ENCODE data around the gene APBA3.
"Not testable (repeated sequence)": the region's sequence is repeated elsewhere in the genome, so short reads cannot be mapped to it uniquely, and the experiment has no call there.

Gene APBA3

DNA sequence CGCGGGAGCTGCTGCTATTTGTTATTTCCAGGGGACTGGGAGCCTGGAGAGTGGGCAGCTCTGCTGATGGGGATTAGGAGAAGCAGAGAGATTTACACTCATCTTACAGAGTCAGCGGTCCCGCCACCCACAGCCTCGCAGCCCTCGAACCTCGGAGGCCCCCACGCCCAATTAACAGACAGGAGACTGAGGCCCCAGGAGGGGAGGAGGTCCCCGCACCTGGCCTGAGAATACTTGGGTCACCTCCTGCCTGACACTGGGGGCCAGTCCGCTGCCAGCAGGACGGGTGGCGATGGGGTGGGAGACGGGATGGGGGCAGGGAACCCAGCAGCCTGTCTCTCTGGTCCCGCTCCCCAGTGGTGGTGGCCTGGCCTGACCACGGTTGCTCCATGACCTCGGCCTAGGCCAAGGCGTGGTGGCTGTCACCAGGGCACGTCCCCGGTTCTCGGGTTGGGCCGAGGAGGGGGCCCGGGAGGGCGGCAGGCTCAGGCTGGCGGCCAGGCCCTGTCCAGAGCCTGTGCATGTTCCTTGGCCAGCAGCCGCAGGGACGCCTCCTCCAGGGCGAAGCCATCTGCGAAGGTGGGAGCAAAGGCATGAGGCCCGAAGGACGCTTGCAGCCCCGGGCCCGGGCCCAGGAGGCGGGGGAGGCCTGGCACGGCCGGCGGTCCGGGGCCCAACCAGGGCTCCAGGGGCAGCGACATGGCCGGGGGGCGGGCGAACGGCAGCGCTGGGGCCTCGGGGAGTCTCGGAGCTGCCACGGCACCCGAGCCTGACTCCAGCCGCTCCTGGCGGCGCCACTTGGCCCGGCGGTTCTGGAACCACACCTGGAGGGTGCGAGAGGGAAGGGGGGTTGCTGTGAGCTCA, 8.9 kb upstream of the APBA3 start:
- DNase-seq, result no peak

DNA sequence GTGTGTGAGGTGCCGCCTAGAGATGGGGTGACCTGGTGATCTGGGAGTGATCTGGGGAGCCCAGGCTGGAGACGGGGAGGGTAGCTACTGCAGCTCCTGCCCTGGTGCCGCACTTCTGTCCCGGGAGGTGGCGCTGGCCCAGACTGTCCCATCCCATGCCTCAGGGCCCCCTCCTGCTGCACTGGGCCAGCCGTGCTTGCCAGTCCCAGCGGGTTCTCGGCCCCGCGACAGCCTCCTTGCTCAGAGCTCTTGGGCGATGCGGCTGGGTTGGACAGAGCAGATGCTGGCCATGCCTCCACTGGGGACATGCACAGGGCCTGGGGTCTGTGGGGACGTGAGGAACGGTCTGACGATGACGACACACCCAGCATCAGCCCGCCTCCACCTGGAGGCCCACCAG, 8.0 kb upstream of the APBA3 start:
- DNase-seq, result no peak

DNA sequence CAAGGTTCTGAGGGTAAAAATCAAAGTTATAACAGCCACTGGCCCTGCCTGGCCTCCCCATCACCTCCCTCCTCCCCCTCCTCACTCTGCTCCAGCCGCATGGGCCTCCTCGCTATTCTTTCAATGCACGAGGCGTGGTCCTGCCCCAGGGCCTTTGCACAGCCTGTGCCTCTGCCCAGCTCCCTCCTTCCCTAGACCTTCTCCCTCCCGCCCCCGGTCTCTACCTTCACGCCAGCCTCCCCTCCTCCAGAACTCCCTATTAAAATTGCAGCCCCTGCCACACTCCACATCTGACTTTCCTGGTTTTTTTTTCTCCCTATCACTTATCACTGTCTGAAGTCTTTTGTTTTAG, 7.2 kb upstream of the APBA3 start:
- no peak for DNase-seq

DNA sequence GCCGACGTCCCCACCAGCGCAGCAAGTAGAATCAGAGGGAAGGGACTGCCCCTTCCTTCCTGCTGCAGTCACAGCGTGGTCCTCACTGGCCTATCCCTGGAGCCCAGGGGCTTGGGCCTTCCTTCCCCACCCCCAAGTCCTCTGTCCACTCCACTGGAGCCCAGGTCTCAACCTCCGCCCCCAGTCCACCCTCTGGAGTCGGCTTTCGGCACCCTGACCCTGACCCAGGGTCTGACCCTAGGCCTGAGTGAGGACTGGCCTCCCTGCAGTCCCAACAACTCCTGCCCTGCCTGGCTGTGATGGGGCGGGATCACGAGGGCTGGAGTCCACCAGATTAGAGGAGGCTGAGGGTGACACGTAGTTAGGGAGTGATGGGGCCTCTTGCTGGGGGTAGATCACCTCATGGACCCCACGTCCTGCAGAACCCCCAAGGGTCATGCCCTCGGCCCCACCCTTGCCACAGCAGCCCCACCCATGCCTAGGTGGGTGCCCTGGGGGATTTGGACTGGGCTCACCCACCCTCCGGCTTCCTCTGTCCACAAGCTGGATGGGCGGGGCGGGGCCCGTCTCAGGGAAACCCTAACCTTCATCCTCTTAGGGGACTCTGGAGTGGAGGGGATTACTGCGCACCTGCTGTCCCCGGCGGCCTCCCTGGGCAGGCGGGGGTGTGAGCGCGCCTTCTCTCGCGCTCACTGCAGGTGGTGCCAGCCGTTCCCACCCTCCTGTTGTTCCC, 6.7 kb upstream of the APBA3 start:
- DNase-seq, result no peak

DNA sequence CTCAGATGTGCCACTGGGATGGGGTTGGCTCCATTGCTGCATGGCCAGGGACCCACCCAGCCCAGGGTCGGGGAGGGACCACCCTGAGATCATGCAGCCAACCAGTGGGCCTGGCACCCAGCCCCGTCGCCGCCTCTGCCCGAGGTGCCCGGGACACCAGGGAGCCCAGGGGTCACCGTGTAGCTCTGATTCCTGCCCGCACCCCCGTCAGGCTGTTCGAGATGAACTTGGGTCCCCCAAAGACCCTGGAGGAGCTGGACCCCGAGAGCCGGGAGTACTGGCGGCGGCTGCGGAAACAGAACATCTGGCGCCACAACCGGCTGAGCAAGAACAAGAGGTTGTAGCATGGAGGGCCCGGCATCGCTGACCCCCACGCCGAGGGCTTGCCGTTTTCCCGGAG, 5.6 kb upstream of the APBA3 start:
- no peak for DNase-seq

DNA sequence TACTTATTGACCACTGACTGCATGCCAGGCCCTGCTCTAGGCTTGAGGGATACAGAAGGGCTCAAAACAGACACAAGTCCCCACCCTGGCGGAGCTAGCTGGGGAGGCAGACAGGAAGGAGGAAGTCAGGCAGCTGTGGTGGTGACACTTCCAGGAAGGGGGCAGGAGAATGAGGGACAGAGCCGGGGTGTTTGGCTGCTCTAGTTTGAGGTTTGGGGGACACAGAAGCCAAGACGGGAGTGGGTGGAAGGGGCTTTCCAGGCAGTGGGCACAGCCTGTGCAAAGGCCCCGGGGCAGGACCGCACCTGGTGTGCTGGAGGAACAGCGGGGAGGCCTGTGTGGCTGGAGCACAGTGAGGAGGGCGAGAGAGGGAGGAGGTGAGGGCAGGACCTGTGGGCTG, 5.0 kb upstream of the APBA3 start:
- no peak for DNase-seq

DNA sequence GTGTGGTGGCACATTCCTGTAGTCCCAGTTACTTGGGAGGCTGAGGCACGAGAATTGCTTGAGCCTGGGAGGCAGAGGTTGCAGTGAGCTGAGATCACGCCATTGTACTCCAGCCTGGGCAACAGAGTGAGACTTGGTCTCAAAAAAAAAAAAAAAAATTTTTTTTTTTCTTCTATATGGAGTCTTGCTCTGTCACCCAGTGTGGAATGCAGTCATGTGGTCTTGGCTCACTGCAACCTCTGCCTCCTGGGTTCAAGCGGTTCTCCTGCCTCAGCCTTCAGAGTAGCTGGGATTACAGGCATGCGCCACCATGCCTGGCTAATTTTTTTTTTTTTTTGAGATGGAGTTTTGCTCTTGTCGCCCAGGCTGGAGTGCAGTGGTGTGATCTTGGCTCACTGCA, 4.3 kb upstream of the APBA3 start:
- DNase-seq, result not testable (repeated sequence)

DNA sequence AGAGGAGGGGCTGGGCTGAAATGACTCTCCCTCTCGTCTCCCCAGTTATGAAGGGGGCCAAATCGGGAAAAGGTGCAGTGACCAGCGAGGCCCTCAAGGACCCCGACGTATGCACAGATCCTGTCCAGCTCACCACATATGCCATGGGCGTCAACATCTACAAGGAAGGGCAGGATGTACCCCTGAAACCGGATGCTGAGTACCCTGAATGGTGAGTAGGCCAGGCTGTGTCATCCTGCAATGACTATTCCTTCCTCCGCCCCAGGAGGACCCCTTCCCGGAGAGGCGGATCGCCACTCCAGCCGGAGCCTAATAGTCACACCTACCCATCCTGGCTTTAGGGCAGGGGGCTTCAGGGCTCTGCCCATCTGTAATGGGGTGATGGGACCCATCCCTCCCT, 3.6 kb upstream of the APBA3 start:
- no peak for DNase-seq

DNA sequence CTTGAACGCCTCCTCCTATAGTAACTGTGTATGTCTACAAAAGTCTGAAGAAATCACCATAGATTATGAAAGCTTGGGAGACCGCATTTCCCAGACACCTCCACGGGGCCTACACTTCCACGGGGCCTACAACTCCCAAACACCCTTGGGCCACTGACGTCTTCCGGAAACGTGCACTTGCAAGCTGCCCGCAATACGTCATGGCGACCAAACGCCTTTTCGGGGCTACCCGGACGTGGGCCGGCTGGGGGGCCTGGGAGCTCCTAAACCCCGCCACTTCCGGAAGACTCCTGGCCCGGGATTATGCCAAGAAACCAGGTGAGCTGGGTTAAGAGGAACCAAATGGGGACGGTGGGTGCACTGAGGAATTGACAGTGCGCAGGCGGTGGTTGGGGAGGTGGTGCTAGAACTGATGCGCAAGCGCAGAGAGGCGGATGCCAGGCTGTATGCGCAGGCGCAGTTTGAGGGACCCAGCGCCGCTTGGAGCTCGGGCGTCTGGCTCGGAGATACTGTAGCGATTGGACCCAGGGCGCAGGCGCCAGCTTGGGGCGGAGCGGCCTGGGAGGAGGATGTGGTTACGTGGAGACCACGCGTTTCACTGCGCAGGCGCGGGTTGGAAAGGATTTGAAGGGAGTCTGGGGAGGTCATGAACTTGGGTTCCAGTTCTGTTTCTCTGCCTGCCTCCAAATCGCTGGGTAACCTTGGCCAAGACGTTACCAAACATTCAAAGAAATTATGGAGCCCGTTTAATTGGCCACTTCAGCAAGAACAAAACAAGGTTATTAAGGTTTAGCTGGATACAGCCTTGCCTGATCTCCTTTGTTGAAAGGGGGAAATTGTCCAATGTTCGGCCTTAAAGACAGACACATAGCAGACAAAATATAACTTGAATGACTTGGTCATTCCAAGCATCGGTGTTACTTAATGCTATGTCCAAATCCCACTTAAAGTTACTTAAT, 1.3 kb upstream of the APBA3 start, which contains the start of gene MRPL54:
TSS of gene MRPL54 (plus strand) at position 182 of the 959 bp plus-strand sequence. CDS start at position 201, 19 bp downstream.
- peak; percentile 99 for DNase-seq

DNA sequence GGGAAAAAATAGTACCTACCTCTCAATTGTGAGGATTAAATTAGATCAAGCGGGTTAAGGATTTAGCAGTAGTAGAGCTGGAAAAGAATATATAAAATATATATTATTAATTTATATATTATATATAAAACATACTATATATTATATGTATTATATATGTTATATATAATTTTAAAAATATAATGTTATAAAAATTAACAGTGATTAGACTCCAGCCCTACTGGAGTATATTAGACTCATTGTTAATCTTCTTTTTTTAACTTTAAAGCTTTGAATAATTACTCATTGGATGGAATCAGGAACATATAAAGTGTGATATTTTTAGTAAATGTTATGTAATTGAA, 610 bp upstream of the APBA3 start:
- DNase-seq, result no peak

DNA sequence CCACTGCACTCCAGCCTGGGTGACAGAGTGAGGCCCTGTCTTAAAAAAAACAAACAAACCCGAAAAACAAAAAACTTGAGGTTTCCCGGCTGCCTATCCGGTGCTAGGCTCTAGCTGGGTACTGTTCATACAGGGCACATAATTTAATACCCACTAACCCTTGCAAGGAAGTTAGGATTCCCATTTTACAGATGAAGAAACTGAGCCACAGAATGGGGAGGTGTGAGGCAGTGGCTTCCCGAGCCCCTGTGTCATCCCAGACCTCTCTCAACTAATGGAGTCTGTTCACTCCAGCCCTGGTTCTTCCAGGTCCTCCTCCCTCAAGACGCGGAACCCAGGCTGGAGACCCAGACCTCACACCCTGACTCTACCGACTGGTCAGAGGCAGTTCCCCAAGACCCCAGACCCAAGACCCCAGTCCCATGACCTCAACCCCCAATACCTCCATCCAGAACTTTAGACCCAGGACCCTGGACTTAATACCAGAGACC, 576 bp downstream of the APBA3 start:
- DNase-seq, result no peak

DNA sequence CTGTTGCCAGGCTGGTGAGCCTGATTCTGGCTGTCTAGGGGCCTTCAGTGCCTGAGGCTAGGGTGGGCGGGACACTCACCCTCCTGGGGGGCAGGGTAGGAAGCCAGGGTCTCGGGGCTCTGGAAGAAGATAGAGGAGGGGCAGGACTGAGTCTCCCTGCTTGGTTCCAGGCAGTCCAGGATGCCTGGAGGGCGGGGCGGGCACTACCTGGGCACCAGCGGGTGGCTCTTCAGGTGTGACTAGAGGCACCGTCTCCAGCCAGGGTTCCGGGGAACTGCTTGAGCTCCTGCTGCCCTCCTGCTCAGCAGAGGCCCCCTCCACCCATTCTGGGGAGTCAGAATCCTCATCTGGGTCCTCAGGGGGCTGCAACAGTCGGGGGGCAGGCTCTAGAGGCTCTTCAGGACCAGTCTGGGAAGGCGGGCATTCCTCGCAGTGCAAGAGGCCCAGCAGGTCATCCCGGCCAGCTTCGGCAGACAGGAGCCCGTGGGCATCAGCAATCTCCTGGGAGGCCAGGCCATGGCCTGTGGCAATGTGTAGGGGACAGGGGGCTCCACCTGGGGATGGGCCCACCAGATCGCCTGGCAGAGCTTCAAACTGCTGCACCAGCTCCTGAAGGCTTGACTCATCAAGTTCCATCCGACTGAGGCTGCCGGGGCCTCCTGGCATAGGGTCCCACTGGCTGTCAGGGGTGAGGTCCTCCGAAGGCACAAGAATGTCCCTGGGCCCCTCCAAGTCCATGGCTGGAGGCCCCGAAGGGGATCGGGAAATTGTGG, 1.8 kb downstream of the APBA3 start:
- no peak for DNase-seq

DNA sequence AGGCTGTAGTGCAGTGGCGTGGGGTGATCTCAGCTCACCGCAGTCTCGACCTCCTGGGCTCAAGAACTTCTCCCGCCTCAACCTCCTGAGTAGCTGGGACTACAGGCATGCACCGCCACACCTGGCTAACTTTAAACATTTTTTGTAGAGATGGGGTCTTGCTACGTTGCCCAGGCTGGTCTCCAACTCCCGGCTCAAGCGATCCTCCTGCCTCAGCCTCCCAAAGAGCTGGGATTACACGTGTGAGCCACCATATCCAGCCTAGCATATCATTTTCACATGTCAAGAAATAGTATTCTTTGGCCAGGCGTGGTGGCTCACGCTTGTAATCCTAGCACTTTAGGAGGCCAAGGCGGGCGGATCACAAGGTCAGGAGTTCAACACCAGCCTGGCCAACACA, 3.2 kb downstream of the APBA3 start:
- not testable (repeated sequence) for DNase-seq

DNA sequence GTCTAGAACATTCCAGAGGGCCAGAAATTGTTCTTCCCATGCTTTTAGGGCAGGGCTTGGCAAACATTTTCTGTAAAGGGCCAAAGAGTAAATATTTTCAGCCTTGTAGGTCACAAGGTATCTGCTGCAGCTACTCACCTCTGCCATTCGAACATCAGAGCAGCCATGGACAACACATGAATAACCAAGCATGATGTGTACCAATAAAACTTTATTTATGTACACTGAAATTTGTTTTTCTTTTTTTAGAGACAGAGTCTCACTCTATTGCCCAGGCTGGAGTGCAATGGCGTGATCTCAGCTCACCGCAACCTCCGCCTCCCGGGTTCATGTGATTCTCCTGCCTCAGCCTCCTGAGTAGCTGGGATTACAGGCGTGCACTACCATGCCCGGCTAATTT, 3.8 kb downstream of the APBA3 start:
- not testable (repeated sequence) for DNase-seq

DNA sequence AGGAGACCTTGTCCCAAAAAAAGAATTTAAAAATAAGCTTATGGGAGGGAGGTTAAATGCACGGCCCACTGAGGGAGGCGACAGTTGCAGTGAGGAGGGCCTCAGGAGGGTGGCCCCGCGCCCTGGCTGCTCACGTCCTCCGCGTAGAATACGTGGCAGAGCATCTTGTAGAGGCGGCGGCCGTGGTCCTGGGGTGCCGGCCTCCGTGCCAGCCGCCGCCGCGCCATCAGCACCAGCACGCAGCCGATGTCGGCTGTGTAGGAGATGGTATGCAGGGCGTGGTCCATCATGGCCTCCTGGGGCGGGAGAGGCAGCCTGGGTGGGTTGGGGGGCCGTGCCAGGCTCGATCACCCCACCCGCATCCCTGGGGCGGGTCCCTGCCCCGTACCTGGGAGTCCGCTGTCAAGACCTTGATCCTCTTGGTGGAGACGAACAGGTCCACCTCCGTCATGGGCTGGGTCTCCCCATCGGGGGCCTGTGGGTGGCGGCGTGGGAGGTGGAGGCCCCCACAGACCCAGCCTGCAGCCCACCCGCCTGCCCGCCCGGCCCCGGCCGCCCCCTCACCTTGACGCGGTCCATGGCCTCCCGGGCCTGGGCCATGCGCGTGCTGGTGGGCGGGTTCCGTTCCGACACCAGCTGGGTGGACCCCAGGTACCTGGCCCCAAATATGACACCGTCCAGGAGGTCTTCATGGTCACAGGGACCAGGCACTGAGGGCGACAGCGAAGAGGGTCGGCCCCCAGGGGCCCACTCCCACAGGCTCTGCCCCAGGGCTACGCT, 7.7 kb downstream of the APBA3 start:
- DNase-seq, result no peak

DNA sequence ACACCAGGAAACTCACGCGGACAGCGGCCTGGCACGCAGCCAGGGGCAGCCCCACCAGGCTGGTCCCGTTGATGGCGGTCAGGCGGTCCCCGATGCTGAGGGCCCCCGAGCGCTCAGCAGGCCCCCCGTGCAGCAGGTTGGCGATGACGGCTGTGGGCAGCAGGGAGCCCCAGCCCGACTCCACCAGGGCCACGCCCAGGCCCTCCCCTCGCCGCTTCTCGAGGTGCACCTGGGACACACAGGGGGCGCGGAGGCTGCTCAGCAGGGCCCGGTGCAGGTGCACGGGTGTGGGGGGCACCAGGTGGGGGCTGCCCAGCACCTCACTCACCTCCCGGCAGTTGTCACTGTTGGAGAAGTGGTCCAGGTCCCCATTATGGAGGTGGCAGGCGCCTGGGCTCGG, 9.0 kb downstream of the APBA3 start:
- no peak for DNase-seq

DNA sequence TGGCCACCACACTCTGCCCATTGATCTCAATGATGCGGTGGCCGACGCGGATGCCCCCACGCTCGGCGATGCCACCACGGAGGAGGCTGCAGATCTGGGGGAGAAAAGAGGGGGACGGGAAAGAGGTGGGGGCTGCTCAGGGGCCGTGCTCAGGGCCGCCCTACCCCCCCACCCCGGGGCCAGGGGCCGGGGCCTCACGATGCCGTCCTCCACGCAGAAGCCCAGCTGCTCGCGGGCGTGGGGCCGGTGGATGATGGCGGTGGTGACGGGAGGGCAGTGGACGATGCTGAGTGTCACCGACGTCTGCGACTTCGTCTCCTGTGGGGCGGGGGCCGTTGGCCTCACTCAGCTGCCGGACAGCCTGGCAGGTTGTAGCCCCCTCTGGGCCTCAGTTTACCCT, 10.3 kb downstream of the APBA3 start:
- DNase-seq, result no peak

DNA sequence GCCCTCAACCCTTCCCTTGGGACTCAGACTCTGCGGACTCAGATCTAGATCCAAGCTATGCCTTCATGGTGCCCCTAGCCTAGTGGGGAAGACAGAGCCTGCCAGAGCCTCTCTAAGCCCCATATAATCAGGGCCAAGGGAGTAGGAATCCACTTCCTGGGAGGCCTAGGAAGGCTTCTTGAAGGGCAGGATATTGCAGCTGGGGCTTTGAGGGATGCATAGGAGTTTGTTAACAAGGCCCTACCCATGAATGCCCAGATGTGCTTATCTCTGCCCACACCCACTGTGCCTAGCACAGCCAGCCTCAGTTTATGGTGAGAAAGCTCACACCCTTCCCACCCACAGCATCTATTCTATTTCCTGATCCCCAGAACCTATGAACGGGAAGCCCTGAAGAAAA, 11.3 kb downstream of the APBA3 start:
- DNase-seq, result peak; percentile 34

DNA sequence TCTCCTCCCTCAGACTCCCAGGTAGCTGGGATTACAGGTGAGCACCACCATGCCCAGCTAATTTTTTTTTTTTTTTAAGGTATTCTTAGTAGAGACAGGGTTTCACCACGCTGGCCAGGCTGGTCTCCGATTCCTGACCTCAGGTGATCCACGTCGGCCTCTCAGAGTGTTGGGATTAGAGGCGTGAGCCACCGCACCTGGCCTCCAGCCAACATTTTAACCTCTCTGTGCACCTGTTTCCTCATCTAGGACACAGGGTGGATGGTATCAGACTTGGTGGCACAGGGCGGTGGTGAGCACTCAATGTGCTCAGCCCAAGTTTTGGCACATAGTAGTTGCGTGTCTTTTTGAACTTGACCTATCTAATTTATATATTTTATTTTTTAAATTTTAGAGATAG, 12.5 kb downstream of the APBA3 start:
- no peak for DNase-seq

DNA sequence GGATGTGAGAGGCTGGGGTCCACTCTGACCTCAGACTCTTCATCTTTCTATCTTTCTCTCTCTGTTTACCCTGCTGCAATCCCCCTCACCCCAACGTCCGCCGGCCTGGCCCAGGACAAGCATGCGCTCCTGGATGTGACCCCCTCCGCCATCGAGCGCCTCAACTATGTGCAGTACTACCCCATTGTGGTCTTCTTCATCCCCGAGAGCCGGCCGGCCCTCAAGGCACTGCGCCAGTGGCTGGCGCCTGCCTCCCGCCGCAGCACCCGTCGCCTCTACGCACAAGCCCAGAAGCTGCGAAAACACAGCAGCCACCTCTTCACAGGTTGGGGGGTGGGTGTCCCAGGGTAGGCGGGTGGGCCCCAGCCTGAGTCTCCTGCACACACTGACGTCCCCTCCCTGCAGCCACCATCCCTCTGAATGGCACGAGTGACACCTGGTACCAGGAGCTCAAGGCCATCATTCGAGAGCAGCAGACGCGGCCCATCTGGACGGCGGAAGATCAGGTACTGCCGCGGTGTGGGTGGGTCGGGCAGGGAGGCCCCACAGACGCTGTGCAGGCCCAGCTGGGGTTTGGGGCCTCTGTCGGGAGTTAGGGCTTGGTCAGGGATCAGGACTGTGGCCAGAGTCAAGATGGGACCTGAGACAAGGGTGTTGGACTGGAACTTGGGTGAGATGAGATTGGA, 15.0 kb downstream of the APBA3 start:
- no peak for DNase-seq
